Spleen (tissue), 7 donors: ENCODE measurements around the gene KIAA1614.

Experiments
- POLR2AphosphoS5 ChIP-seq, 3 donors: sonication (generic); formaldehyde crosslinking; IDR thresholded peaks; one replicate each; pipeline ENCODE4 v1.5.1; 2017; ENCODE audit warnings: antibody characterized with exemption in 3 of 3
- TF ChIP-seq, protein P1 (sequence below), 11 experiments: fragments of 200-600 bp in 7 of 11; fragments of 450-650 bp in 4 of 11; sonication (generic) in 4 of 11; IDR thresholded peaks in 8 of 11; conservative IDR thresholded peaks in 3 of 11; 1 replicate in 7 of 11; 2 replicates in 4 of 11; pipeline versions ENCODE4 v1.4.0 to v1.8.0; 2016 to 2021; ENCODE audit warnings: antibody characterized with exemption in 11 of 11, inconsistent platforms in 4 of 11, mild to moderate bottlenecking in 1 of 11
- donor health status: DM: no; HTN: no; CAD: no; lungs with moderate emphysema.
- donor health status: DM: no; HTN: no; CAD: no.
- donor health status: DM: no; HTN: no; CAD: no.

DNA sequence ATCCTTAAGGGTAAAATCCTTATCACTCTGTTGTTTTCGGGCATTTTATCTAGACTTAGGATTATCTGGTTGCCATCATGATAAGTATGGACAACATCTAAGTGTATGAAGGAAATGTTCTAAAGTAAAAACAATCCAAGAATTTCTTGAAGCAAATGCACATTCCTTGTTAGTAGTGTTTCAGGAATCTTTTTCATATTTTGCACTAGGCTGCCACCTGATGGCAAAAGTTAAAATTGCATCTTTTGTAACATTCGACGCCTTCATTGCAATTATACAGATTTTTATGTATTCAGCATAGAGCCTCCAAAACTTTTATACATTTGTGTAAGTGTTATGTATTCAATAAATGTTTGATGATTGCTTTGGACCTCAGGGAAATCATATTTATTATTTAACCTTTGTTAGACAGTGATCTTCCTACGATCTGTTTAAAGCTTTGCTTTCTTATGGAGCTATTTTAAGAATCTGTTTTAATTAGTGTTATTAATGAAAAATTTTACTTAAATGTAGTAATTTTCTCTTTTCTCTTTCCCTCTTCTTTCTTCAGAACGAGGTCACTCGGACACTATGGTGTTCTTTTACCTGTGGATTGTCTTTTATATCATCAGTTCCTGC is 49.4 kb upstream of the KIAA1614 start:
- TF ChIP-seq, protein P1, sequence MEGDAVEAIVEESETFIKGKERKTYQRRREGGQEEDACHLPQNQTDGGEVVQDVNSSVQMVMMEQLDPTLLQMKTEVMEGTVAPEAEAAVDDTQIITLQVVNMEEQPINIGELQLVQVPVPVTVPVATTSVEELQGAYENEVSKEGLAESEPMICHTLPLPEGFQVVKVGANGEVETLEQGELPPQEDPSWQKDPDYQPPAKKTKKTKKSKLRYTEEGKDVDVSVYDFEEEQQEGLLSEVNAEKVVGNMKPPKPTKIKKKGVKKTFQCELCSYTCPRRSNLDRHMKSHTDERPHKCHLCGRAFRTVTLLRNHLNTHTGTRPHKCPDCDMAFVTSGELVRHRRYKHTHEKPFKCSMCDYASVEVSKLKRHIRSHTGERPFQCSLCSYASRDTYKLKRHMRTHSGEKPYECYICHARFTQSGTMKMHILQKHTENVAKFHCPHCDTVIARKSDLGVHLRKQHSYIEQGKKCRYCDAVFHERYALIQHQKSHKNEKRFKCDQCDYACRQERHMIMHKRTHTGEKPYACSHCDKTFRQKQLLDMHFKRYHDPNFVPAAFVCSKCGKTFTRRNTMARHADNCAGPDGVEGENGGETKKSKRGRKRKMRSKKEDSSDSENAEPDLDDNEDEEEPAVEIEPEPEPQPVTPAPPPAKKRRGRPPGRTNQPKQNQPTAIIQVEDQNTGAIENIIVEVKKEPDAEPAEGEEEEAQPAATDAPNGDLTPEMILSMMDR (IDR thresholded peaks at IDR 0.05 in 8 of 11, conservative IDR thresholded peaks at IDR 0.05 in 3 of 11): peak; percentile 29 to 83 (median 74)
- TF ChIP-seq POLR2AphosphoS5 (IDR thresholded peaks at IDR 0.05): no peak
